Bone marrow (tissue), 2 donors: ENCODE data around the gene SLC39A11.

Experiments used
- DNase-seq, 2 donors: peaks; one replicate each; lab custom pipeline; 2025; lab: John Stamatoyannopoulos, UW

SLC39A11 gene

GRCh38 chr17:72749119-72749572, 343.3 kb downstream of the SLC39A11 start:
- DNase-seq, result no peak

GRCh38 chr17:72747501-72747900, 345.0 kb downstream of the SLC39A11 start:
- no peak for DNase-seq

- no peak for DNase-seq
Observed at GRCh38 chr17:72745241-72745640, 347.2 kb downstream of the SLC39A11 start.

- no peak for DNase-seq
Observed at GRCh38 chr17:72743037-72743467, 349.4 kb downstream of the SLC39A11 start.

GRCh38 chr17:72737151-72737690, 355.3 kb downstream of the SLC39A11 start:
- no peak for DNase-seq

GRCh38 chr17:72735592-72735991, 356.9 kb downstream of the SLC39A11 start:
- no peak for DNase-seq

GRCh38 chr17:72735048-72735447, 357.4 kb downstream of the SLC39A11 start:
- DNase-seq, result no peak

GRCh38 chr17:72734613-72735012, 357.9 kb downstream of the SLC39A11 start:
- DNase-seq, result no peak

- no peak for DNase-seq
Observed at GRCh38 chr17:72733619-72734282, 358.7 kb downstream of the SLC39A11 start.

GRCh38 chr17:72732893-72733618, 359.4 kb downstream of the SLC39A11 start:
- no peak for DNase-seq

- peak in 1 of 2 donors; percentile 6 for DNase-seq
Observed at GRCh38 chr17:72730077-72730476, 362.4 kb downstream of the SLC39A11 start.

- peak in 1 of 2 donors; percentile 34 for DNase-seq
Observed at GRCh38 chr17:72726936-72727335, 365.6 kb downstream of the SLC39A11 start.

GRCh38 chr17:72725433-72726068, 366.9 kb downstream of the SLC39A11 start:
- peak in 1 of 2 donors; percentile 1 for DNase-seq

- DNase-seq, result peak in 1 of 2 donors; percentile 19
Observed at GRCh38 chr17:72724267-72724666, 368.2 kb downstream of the SLC39A11 start.

- no peak for DNase-seq
Observed at GRCh38 chr17:72723711-72724110, 368.8 kb downstream of the SLC39A11 start.

- no peak for DNase-seq
Observed at GRCh38 chr17:72720494-72720825, 372.0 kb downstream of the SLC39A11 start.

- DNase-seq, result peak; percentile 14 to 68
Observed at GRCh38 chr17:72719578-72720493, 372.7 kb downstream of the SLC39A11 start.

- no peak for DNase-seq
Observed at GRCh38 chr17:72719206-72719577, 373.3 kb downstream of the SLC39A11 start.

GRCh38 chr17:72717676-72718075, 374.8 kb downstream of the SLC39A11 start:
- DNase-seq, result no peak

- DNase-seq, result no peak
Observed at GRCh38 chr17:72717276-72717675, 375.2 kb downstream of the SLC39A11 start.

- DNase-seq, result no peak
Observed at GRCh38 chr17:72715906-72716572, 376.4 kb downstream of the SLC39A11 start.
